ENCODE measurements around the gene SMPD4.
"Not testable (repeated sequence)": the region's sequence is repeated elsewhere in the genome, so short reads cannot be mapped to it uniquely, and the experiment has no call there.

Gene SMPD4

GRCh38 chr2:130181325-130181879 is at the start of gene SMPD4:
SMPD4 (minus strand) TSS chr2:130181602; CDS start chr2:130176592, 5,010 bp downstream.
- peak; percentile 83 for DNase-seq

- DNase-seq, result not testable (repeated sequence)
Measured at GRCh38 chr2:130230907-130231306, 49.5 kb upstream of the SMPD4 start.

- not testable (repeated sequence) for DNase-seq
Measured at GRCh38 chr2:130230376-130230775, 49.0 kb upstream of the SMPD4 start.

GRCh38 chr2:130229161-130229510 is 47.7 kb upstream of the SMPD4 start:
- DNase-seq, result not testable (repeated sequence)

- DNase-seq, result not testable (repeated sequence)
Measured at GRCh38 chr2:130228467-130229160, 47.2 kb upstream of the SMPD4 start.

GRCh38 chr2:130228005-130228404 is 46.6 kb upstream of the SMPD4 start:
- DNase-seq, result not testable (repeated sequence)

GRCh38 chr2:130222523-130222922 is 41.1 kb upstream of the SMPD4 start:
- DNase-seq, result not testable (repeated sequence)

GRCh38 chr2:130220505-130220904 is 39.1 kb upstream of the SMPD4 start:
- not testable (repeated sequence) for DNase-seq

GRCh38 chr2:130219147-130219546 is 37.7 kb upstream of the SMPD4 start:
- not testable (repeated sequence) for DNase-seq

- DNase-seq, result not testable (repeated sequence)
Measured at GRCh38 chr2:130207051-130207450, 25.6 kb upstream of the SMPD4 start.

- DNase-seq, result not testable (repeated sequence)
Measured at GRCh38 chr2:130203150-130203549, 21.7 kb upstream of the SMPD4 start.

- DNase-seq, result not testable (repeated sequence)
Measured at GRCh38 chr2:130202518-130202917, 21.1 kb upstream of the SMPD4 start.

- no peak for DNase-seq
Measured at GRCh38 chr2:130198343-130198742, 16.9 kb upstream of the SMPD4 start, which contains the start of gene TUBA3E. TUBA3E (minus strand) TSS chr2:130198439; CDS start chr2:130198360, 79 bp downstream.

GRCh38 chr2:130196052-130196451 is 14.7 kb upstream of the SMPD4 start:
- not testable (repeated sequence) for DNase-seq

GRCh38 chr2:130195089-130195635 is 13.8 kb upstream of the SMPD4 start:
- not testable (repeated sequence) for DNase-seq

GRCh38 chr2:130193824-130194223 is 12.4 kb upstream of the SMPD4 start:
- not testable (repeated sequence) for DNase-seq

GRCh38 chr2:130192451-130192850 is 11.0 kb upstream of the SMPD4 start:
- not testable (repeated sequence) for DNase-seq

- DNase-seq, result not testable (repeated sequence)
Measured at GRCh38 chr2:130191319-130191718, 9.9 kb upstream of the SMPD4 start.

- no peak for DNase-seq
Measured at GRCh38 chr2:130190237-130190636, 8.8 kb upstream of the SMPD4 start.

- DNase-seq, result not testable (repeated sequence)
Measured at GRCh38 chr2:130188958-130189357, 7.6 kb upstream of the SMPD4 start.

- DNase-seq, result not testable (repeated sequence)
Measured at GRCh38 chr2:130187859-130188792, 6.7 kb upstream of the SMPD4 start.

- no peak for DNase-seq
Measured at GRCh38 chr2:130187268-130187667, 5.9 kb upstream of the SMPD4 start.

- DNase-seq, result no peak
Measured at GRCh38 chr2:130186391-130186790, 5.0 kb upstream of the SMPD4 start.
